Tibial nerve (tissue), 4 donors: ENCODE results near the gene GPC4. TPM values are rescaled to one million over a fixed set of nuclear protein-coding genes. Genes with fewer than 3 reads are reported as not detected.

Experiments
- DNase-seq, 2 donors: peaks; one replicate each; pipeline ENCODE4 v3.0.0-alpha.2; 2019; ENCODE audit warnings: low spot score in 2 of 2
- H3K27ac ChIP-seq, 4 donors: fragments of 200-600 bp; sonication (generic) in 3 of 4; one replicate each; pipeline ENCODE4 v1.5.1; 2017 to 2019; ENCODE audit warnings: mild to moderate bottlenecking in 1 of 4
- H3K27me3 ChIP-seq, 2 donors: fragments of 200-600 bp; sonication (generic) in 1 of 2; one replicate each; pipeline versions ENCODE4 v1.5.1 to v1.6.0; 2017 to 2019
- H3K36me3 ChIP-seq, 3 donors: fragments of 200-600 bp; sonication (generic); one replicate each; pipeline ENCODE4 v1.5.1; 2018 to 2019
- H3K4me1 ChIP-seq, 4 donors: fragments of 200-600 bp; sonication (generic) in 3 of 4; one replicate each; pipeline ENCODE4 v1.5.1; 2017 to 2019
- H3K4me3 ChIP-seq, 4 donors: fragments of 200-600 bp; sonication (generic) in 3 of 4; one replicate each; pipeline ENCODE4 v1.5.1; 2017 to 2019; ENCODE audit warnings: mild to moderate bottlenecking in 1 of 4, moderate library complexity in 1 of 4
- H3K9me3 ChIP-seq, 4 donors: fragments of 200-600 bp; sonication (generic) in 3 of 4; one replicate each; pipeline ENCODE4 v1.5.1; 2017 to 2019
- CTCF ChIP-seq, 5 experiments: fragments of 200-600 bp in 3 of 5; fragments of 450-650 bp in 2 of 5; sonication (generic) in 3 of 5; IDR thresholded peaks; one replicate each; pipeline ENCODE4 v1.5.1; 2016 to 2019; ENCODE audit warnings: antibody characterized with exemption in 5 of 5, mild to moderate bottlenecking in 3 of 5, moderate library complexity in 2 of 5
- EP300 ChIP-seq, 2 donors: sonication (generic); formaldehyde crosslinking; IDR thresholded peaks; one replicate each; pipeline ENCODE4 v1.6.1; 2017; ENCODE audit warnings: antibody characterized with exemption in 2 of 2, mild to moderate bottlenecking in 1 of 2
- POLR2A ChIP-seq, 2 donors: fragments of 450-650 bp; IDR thresholded peaks; one replicate each; pipeline ENCODE4 v1.6.1; 2017; ENCODE audit warnings: antibody characterized with exemption in 2 of 2, mild to moderate bottlenecking in 2 of 2, moderate library complexity in 2 of 2
- WGBS, 2 donors: methylation state at CpG; one replicate each; pipeline ENCODE4 v1.1.5; 2018; 5-methylcytosine and 5-hydroxymethylcytosine counted together
- total RNA-seq, 4 donors: library from RNA; depleted of rRNA; stranded (reverse); fragments of >200 nt; gene quantifications; one replicate each; pipeline ENCODE4 v1.1.0, GENCODE V29; 2016

Gene GPC4
- total RNA-seq, 4 donors from 2014 or later: 13.2 to 29.1 (median 25.5) TPM

- 10 to 28% methylated on average over 6 to 7 of the region's 7 CpGs for WGBS, 2 donors
- H3K27me3 ChIP-seq: peaks cover 0 to 9% of the 10 kb centered on the region in 2 donors
- no peaks in the 10 kb centered on the region for H3K36me3 ChIP-seq
- DNase-seq: peak in 1 of 2 donors; percentile 12
- no peak overlapping the region for H3K4me3 ChIP-seq
- H3K27ac ChIP-seq: peak overlapping the region in 1 of 4 donors; percentile 24
- TF ChIP-seq EP300 (IDR thresholded peaks at IDR 0.05): no peak
- no peaks in the 10 kb centered on the region for H3K9me3 ChIP-seq
- H3K4me1 ChIP-seq: peaks cover 0 to 24% (median 0%) of the 10 kb centered on the region in 4 donors
These were observed 39.5 kb downstream of the GPC4 start for GRCh38 chrX:133375615-133376340.

- H3K9me3 ChIP-seq: no peaks in the 10 kb centered on the region
- 53 to 78% methylated on average over 2 of the region's 2 CpGs for WGBS, 2 donors
- H3K36me3 ChIP-seq: no peaks in the 10 kb centered on the region
- no peak overlapping the region for H3K4me3 ChIP-seq
- H3K27me3 ChIP-seq: peaks cover 0 to 9% of the 10 kb centered on the region in 2 donors
- no peak for TF ChIP-seq EP300 (IDR thresholded peaks at IDR 0.05)
- TF ChIP-seq POLR2A (IDR thresholded peaks at IDR 0.05): no peak
- no peak for TF ChIP-seq CTCF (IDR thresholded peaks at IDR 0.05)
- H3K4me1 ChIP-seq: peaks cover 0 to 24% (median 0%) of the 10 kb centered on the region in 4 donors
- no peak for DNase-seq
- H3K27ac ChIP-seq: no peak overlapping the region
These were observed 40.4 kb downstream of the GPC4 start for GRCh38 chrX:133374874-133375387.

- H3K9me3 ChIP-seq: no peaks in the 10 kb centered on the region
- no peaks in the 10 kb centered on the region for H3K36me3 ChIP-seq
- no peak for DNase-seq
- no peak overlapping the region for H3K4me3 ChIP-seq
- no peak for TF ChIP-seq CTCF (IDR thresholded peaks at IDR 0.05)
- TF ChIP-seq EP300 (IDR thresholded peaks at IDR 0.05): no peak
- no peak for TF ChIP-seq POLR2A (IDR thresholded peaks at IDR 0.05)
- 70 to 77% methylated on average over 2 of the region's 2 CpGs for WGBS, 2 donors
- peaks cover 0 to 14% of the 10 kb centered on the region in 2 donors for H3K27me3 ChIP-seq
- no peak overlapping the region for H3K27ac ChIP-seq
- H3K4me1 ChIP-seq: peaks cover 0 to 24% (median 0%) of the 10 kb centered on the region in 4 donors
These were observed 41.8 kb downstream of the GPC4 start for GRCh38 chrX:133373386-133374079.

GRCh38 chrX:133370696-133371275, 44.5 kb downstream of the GPC4 start:
- H3K27me3 ChIP-seq: peaks cover 0 to 14% of the 10 kb centered on the region in 2 donors
- H3K4me1 ChIP-seq: peaks cover 0 to 25% (median 0%) of the 10 kb centered on the region in 4 donors
- TF ChIP-seq EP300 (IDR thresholded peaks at IDR 0.05): no peak
- no peak for TF ChIP-seq CTCF (IDR thresholded peaks at IDR 0.05)
- TF ChIP-seq POLR2A (IDR thresholded peaks at IDR 0.05): no peak
- no peaks in the 10 kb centered on the region for H3K36me3 ChIP-seq
- DNase-seq: no peak
- H3K4me3 ChIP-seq: no peak overlapping the region
- H3K9me3 ChIP-seq: no peaks in the 10 kb centered on the region
- 80 to 81% methylated on average over 3 of the region's 3 CpGs for WGBS, 2 donors
- no peak overlapping the region for H3K27ac ChIP-seq

- Histone ChIP-seq H3K4me3 (no peak overlapping the region), H3K9me3 (no peaks in the 10 kb centered on the region), H3K27ac (no peak overlapping the region), H3K27me3 (peaks cover 0 to 14% of the 10 kb centered on the region in 2 donors), H3K36me3 (no peaks in the 10 kb centered on the region), H3K4me1 (peaks cover 0 to 12% (median 0%) of the 10 kb centered on the region in 4 donors)
- TF ChIP-seq POLR2A (IDR thresholded peaks at IDR 0.05) (no peak), EP300 (IDR thresholded peaks at IDR 0.05) (no peak), CTCF (IDR thresholded peaks at IDR 0.05) (no peak)
- WGBS, 2 donors: 50 to 69% methylated on average over 2 of the region's 2 CpGs
- DNase-seq: no peak
These were observed 46.2 kb downstream of the GPC4 start for GRCh38 chrX:133369065-133369464.
